ENCODE data around the gene CSNK2A1.

DNA sequence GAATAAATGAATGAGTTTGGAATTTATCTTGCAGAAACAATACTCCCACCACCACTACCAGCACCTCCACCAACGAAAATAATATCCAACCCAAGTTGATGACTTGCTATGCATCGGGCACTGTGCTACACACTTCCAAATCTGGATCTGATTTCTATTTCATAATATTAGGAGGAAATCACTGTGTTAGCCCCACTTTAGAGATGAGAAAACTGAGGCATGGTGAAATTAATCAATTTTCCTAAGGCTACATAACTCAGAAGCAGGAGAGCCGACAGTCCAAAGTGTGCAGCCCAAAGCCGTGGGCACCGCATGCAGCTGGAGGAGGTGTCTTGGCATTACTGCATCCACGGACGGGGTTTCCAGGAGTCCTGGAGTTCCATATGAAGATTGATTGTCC, 48.9 kb upstream of the CSNK2A1 start:
- TF ChIP-seq POLR2AphosphoS5 (IDR thresholded peaks at IDR 0.05): no peak
- no peak for TF ChIP-seq POLR2A (IDR thresholded peaks at IDR 0.05)
- TF ChIP-seq, protein P1, sequence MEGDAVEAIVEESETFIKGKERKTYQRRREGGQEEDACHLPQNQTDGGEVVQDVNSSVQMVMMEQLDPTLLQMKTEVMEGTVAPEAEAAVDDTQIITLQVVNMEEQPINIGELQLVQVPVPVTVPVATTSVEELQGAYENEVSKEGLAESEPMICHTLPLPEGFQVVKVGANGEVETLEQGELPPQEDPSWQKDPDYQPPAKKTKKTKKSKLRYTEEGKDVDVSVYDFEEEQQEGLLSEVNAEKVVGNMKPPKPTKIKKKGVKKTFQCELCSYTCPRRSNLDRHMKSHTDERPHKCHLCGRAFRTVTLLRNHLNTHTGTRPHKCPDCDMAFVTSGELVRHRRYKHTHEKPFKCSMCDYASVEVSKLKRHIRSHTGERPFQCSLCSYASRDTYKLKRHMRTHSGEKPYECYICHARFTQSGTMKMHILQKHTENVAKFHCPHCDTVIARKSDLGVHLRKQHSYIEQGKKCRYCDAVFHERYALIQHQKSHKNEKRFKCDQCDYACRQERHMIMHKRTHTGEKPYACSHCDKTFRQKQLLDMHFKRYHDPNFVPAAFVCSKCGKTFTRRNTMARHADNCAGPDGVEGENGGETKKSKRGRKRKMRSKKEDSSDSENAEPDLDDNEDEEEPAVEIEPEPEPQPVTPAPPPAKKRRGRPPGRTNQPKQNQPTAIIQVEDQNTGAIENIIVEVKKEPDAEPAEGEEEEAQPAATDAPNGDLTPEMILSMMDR (IDR thresholded peaks at IDR 0.05): no peak
